GM23338 (cell line): ENCODE results near the gene TBPL2. TPM values are rescaled to one million over a fixed set of nuclear protein-coding genes. Genes with fewer than 3 reads are reported as not detected.

Experiments
- ATAC-seq: fragments of 200-7000 bp; cut with Tn5 transposase; 3 replicates; pipeline ENCODE4 v1.9.1; 2020
- DNase-seq: peaks from one replicate; pipeline ENCODE4 v3.0.0-alpha.2; 2015; ENCODE audit warnings: low spot score
- H2AFZ ChIP-seq: fragments of 200-600 bp; sonication (generic); 2 replicates; pipeline ENCODE4 v1.8.0; 2016; ENCODE audit warnings: antibody characterized with exemption, mild to moderate bottlenecking, moderate library complexity
- H3F3A ChIP-seq: fragments of 200-600 bp; sonication (generic); replicated peaks from 2 replicates; pipeline ENCODE4 v1.8.0; 2017; ENCODE audit warnings: antibody characterized with exemption, mixed run types, low read depth
- H3K27ac ChIP-seq: fragments of 200-600 bp; sonication (generic); 2 replicates; pipeline ENCODE4 v1.6.1; 2016; ENCODE audit warnings: low read depth
- H3K27me3 ChIP-seq: fragments of 200-600 bp; sonication (generic); 2 replicates; pipeline ENCODE4 v1.8.0; 2016; ENCODE audit warnings: mild to moderate bottlenecking, mixed run types, moderate library complexity; ENCODE audit not compliant: insufficient read depth
- H3K36me3 ChIP-seq: fragments of 200-600 bp; sonication (generic); 2 replicates; pipeline ENCODE4 v1.8.0; 2016; ENCODE audit warnings: mild to moderate bottlenecking; ENCODE audit not compliant: insufficient read depth
- H3K4me1 ChIP-seq: fragments of 200-600 bp; sonication (generic); 2 replicates; pipeline ENCODE4 v1.8.0; 2016; ENCODE audit warnings: mild to moderate bottlenecking, moderate library complexity; ENCODE audit not compliant: insufficient read depth
- H3K4me2 ChIP-seq: fragments of 200-600 bp; sonication (generic); 2 replicates; pipeline ENCODE4 v1.7.1; 2017; ENCODE audit warnings: mixed run types
- H3K4me3 ChIP-seq: fragments of 200-600 bp; sonication (generic); 2 replicates; pipeline ENCODE4 v1.6.1; 2016; ENCODE audit warnings: mixed run types
- H3K79me2 ChIP-seq: fragments of 200-600 bp; sonication (generic); replicated peaks from 2 replicates; pipeline ENCODE4 v1.8.0; 2017; ENCODE audit warnings: mild to moderate bottlenecking; ENCODE audit not compliant: insufficient read depth
- H3K9me2 ChIP-seq: fragments of 200-600 bp; sonication (generic); 2 replicates; pipeline ENCODE4 v1.8.0; 2017; ENCODE audit not compliant: insufficient read depth
- H4K20me1 ChIP-seq: fragments of 200-600 bp; sonication (generic); replicated peaks from 2 replicates; pipeline ENCODE4 v1.8.0; 2017; ENCODE audit warnings: mild to moderate bottlenecking; ENCODE audit not compliant: insufficient read depth
- H3K27ac Mint-ChIP-seq: 2 replicates; pipeline ENCODE4 v1.8.0; 2020; ENCODE audit warnings: inconsistent platforms, mild to moderate bottlenecking, moderate library complexity, mixed read lengths
- H3K27me3 Mint-ChIP-seq: 3 replicates; pipeline ENCODE4 v1.8.0; 2022; ENCODE audit warnings: low read depth, mild to moderate bottlenecking, moderate library complexity, mixed read lengths, inconsistent platforms; ENCODE audit not compliant: insufficient read depth, poor library complexity
- H3K36me3 Mint-ChIP-seq: 3 replicates; pipeline ENCODE4 v1.8.0; 2021; ENCODE audit warnings: low read depth, mild to moderate bottlenecking, inconsistent platforms, moderate library complexity, mixed read lengths
- H3K4me1 Mint-ChIP-seq: 3 replicates; pipeline ENCODE4 v1.8.0; 2020; ENCODE audit warnings: mild to moderate bottlenecking, inconsistent platforms, mixed read lengths
- H3K4me3 Mint-ChIP-seq: 3 replicates; pipeline ENCODE4 v1.8.0; 2021; ENCODE audit warnings: moderate library complexity, mild to moderate bottlenecking, inconsistent platforms, mixed read lengths
- H3K9me3 Mint-ChIP-seq: 3 replicates; pipeline ENCODE4 v1.8.0; 2020; ENCODE audit warnings: moderate library complexity, mild to moderate bottlenecking, inconsistent platforms, mixed read lengths
- CREB1 ChIP-seq: fragments of 250-450 bp; sonication (Bioruptor Pico); IDR thresholded peaks from 2 replicates; pipeline ENCODE4 v1.5.0; 2020; ENCODE audit warnings: low read depth, mild to moderate bottlenecking, moderate library complexity
- CTCF ChIP-seq, 2 experiments: fragments of 200-600 bp in 1 of 2; sonication (generic) in 1 of 2; conservative IDR thresholded peaks; 2 replicates each; pipeline versions ENCODE4 v1.5.1 to v1.6.1; 2016 to 2017; ENCODE audit warnings: antibody characterized with exemption in 2 of 2, low read depth in 2 of 2, mild to moderate bottlenecking in 2 of 2, moderate library complexity in 1 of 2
- ETS1 ChIP-seq: IDR thresholded peaks from 2 replicates; pipeline ENCODE4 v1.6.1; 2016; ENCODE audit warnings: antibody characterized with exemption
- EZH2 ChIP-seq: fragments of 200-600 bp; sonication (generic); IDR thresholded peaks from one replicate; pipeline ENCODE4 v1.8.0; 2017; ENCODE audit warnings: antibody characterized with exemption, mild to moderate bottlenecking, low read depth; ENCODE audit not compliant: unreplicated experiment
- EZH2phosphoT487 ChIP-seq: fragments of 200-600 bp; sonication (generic); IDR thresholded peaks from one replicate; pipeline ENCODE4 v1.8.1; 2018; ENCODE audit warnings: antibody characterized with exemption; ENCODE audit not compliant: unreplicated experiment
- JUNB ChIP-seq: IDR thresholded peaks from one replicate; pipeline ENCODE4 v1.6.1; 2016; ENCODE audit warnings: antibody characterized with exemption; ENCODE audit not compliant: unreplicated experiment
- NANOG ChIP-seq: IDR thresholded peaks from 2 replicates; pipeline ENCODE4 v1.6.1; 2016; ENCODE audit warnings: antibody characterized with exemption, borderline replicate concordance
- POLR2AphosphoS5 ChIP-seq: IDR thresholded peaks from 2 replicates; pipeline ENCODE4 v1.6.1; 2016; ENCODE audit warnings: antibody characterized with exemption, low read depth
- REST ChIP-seq: IDR thresholded peaks from one replicate; pipeline ENCODE4 v1.6.1; 2018; ENCODE audit warnings: antibody characterized with exemption; ENCODE audit not compliant: unreplicated experiment
- STAT1 ChIP-seq: IDR thresholded peaks from one replicate; pipeline ENCODE4 v1.6.1; 2016; ENCODE audit warnings: antibody characterized with exemption; ENCODE audit not compliant: unreplicated experiment
- ZNF114 ChIP-seq: fragments of 250-450 bp; sonication (Bioruptor Pico); IDR thresholded peaks from 2 replicates; pipeline ENCODE4 v1.5.0; 2020; ENCODE audit warnings: mild to moderate bottlenecking, moderate library complexity
- ZNF331 ChIP-seq: fragments of 250-450 bp; sonication (Bioruptor Pico); IDR thresholded peaks from 2 replicates; pipeline ENCODE4 v1.5.0; 2020; ENCODE audit warnings: low read depth, mild to moderate bottlenecking, moderate library complexity
- ZNF462 ChIP-seq: fragments of 250-450 bp; sonication (Bioruptor Pico); IDR thresholded peaks from 2 replicates; pipeline ENCODE4 v1.5.0; 2020; ENCODE audit warnings: mild to moderate bottlenecking, moderate library complexity
- polyA plus RNA-seq: library from polyadenylated mRNA; unstranded; fragments of >200 nt; fragmentation: Nextera tagmentation; extraction: Ambion mirVana; gene quantifications from 2 replicates; pipeline ENCODE4 v1.2.1, GENCODE V29; 2016
- total RNA-seq: library from RNA; depleted of rRNA; stranded (reverse); fragments of >200 nt; shearing (Covaris generic); gene quantifications from 2 replicates; pipeline ENCODE4 v1.2.3, GENCODE V29; 2014

Gene TBPL2
- total and polyA plus RNA-seq, 2 experiments from 2014 or later = 0.24 TPM; not detected in 1

GRCh38 chr14:55414551-55414950, 25.9 kb downstream of the TBPL2 start:
- ATAC-seq (no peak), DNase-seq (no peak)
- H3K27ac Mint-ChIP-seq = no peak overlapping the region
- H3K27me3 ChIP-seq = no peaks in the 10 kb centered on the region
- TF ChIP-seq ZNF114 (CRISPR knock-in tag) = no peak
- no peak for TF ChIP-seq REST
- TF ChIP-seq ZNF462 (CRISPR knock-in tag) = no peak
- no peak for TF ChIP-seq EZH2phosphoT487
- no peak for TF ChIP-seq POLR2AphosphoS5
- no peak for TF ChIP-seq STAT1
- no peak for TF ChIP-seq ETS1
- TF ChIP-seq JUNB = no peak
- no peak for TF ChIP-seq NANOG
- TF ChIP-seq ZNF331 (CRISPR knock-in tag) = no peak
- TF ChIP-seq EZH2 = no peak
- no peak for TF ChIP-seq CTCF (conservative IDR thresholded peaks at IDR 0.05; ENCODE audit: low read depth in 2 of 2)
- no peak for TF ChIP-seq CREB1 (CRISPR knock-in tag)
- H3K4me3 ChIP-seq = no peak overlapping the region
- H3K4me1 Mint-ChIP-seq = peaks cover 16% of the 10 kb centered on the region
- H3K36me3 Mint-ChIP-seq = no peaks in the 10 kb centered on the region
- no peaks in the 10 kb centered on the region for H4K20me1 ChIP-seq
- H3F3A ChIP-seq = no peaks in the 10 kb centered on the region
- H3K4me2 ChIP-seq = no peak overlapping the region
- peaks cover 20% of the 10 kb centered on the region for H3K79me2 ChIP-seq
- H3K9me2 ChIP-seq = no peaks in the 10 kb centered on the region
- H2AFZ ChIP-seq = no peak overlapping the region
- no peak overlapping the region for H3K27ac ChIP-seq
- no peaks in the 10 kb centered on the region for H3K27me3 Mint-ChIP-seq
- no peak overlapping the region for H3K4me3 Mint-ChIP-seq
- H3K4me1 ChIP-seq = peaks cover 12% of the 10 kb centered on the region
- H3K9me3 Mint-ChIP-seq = no peaks in the 10 kb centered on the region
- H3K36me3 ChIP-seq = no peaks in the 10 kb centered on the region
